Thymus (tissue), 14 donors: ENCODE measurements around the gene SRSF12. TPM values are rescaled to one million over a fixed set of nuclear protein-coding genes. Genes with fewer than 3 reads are reported as not detected.
A peak's percentile ranks its signal among the peaks of the same experiment; 100 is the strongest.

Source experiments
- DNase-seq, 9 donors: peaks; one replicate each; pipeline ENCODE4 v3.0.0-alpha.2; 2013; ENCODE audit warnings: low spot score in 9 of 9, low read depth in 6 of 9, missing footprints in 1 of 9
- H3K27ac ChIP-seq, 2 donors: one replicate each; pipeline ENCODE4 v1.5.1; 2013; ENCODE audit warnings: control low read depth in 1 of 2, low read depth in 1 of 2, low read length in 1 of 2, mild to moderate bottlenecking in 1 of 2, moderate library complexity in 1 of 2
- H3K27me3 ChIP-seq, 2 donors: one replicate each; pipeline ENCODE4 v1.5.1; 2013; ENCODE audit warnings: low read length in 1 of 2; ENCODE audit not compliant: control insufficient read depth in 2 of 2, insufficient read depth in 1 of 2
- H3K36me3 ChIP-seq, 2 donors: one replicate each; pipeline ENCODE4 v1.5.1; 2013; ENCODE audit warnings: low read length in 1 of 2, mild to moderate bottlenecking in 1 of 2, moderate library complexity in 1 of 2; ENCODE audit not compliant: control insufficient read depth in 2 of 2, insufficient read depth in 2 of 2
- H3K4me1 ChIP-seq, 2 donors: one replicate each; pipeline ENCODE4 v1.5.1; 2013; ENCODE audit warnings: low read length in 2 of 2; ENCODE audit not compliant: control insufficient read depth in 2 of 2, insufficient read depth in 2 of 2
- H3K4me3 ChIP-seq, 2 donors: one replicate each; pipeline ENCODE4 v1.5.1; 2013; ENCODE audit warnings: low read length in 2 of 2, control low read depth in 1 of 2, mild to moderate bottlenecking in 1 of 2
- H3K9me3 ChIP-seq, 2 donors: one replicate each; pipeline ENCODE4 v1.5.1; 2013; ENCODE audit warnings: low read length in 1 of 2, mild to moderate bottlenecking in 1 of 2; ENCODE audit not compliant: control insufficient read depth in 2 of 2, insufficient read depth in 1 of 2
- WGBS: extraction: QIAGEN DNeasy Blood & Tissue Kit; methylation state at CpG from one replicate; pipeline ENCODE4 v1.1.7; 2013; 5-methylcytosine and 5-hydroxymethylcytosine counted together
- long read RNA-seq, 10 donors: transcript quantifications; one replicate each; lab custom pipeline, GENCODE V29; 2026
- polyA plus RNA-seq: library from polyadenylated mRNA; stranded (reverse); fragments of 200-250 nt; gene quantifications from one replicate; pipeline ENCODE4 v1.2.3, GENCODE V29; 2013
- total RNA-seq: library from RNA; stranded (reverse); fragments of 120-200 nt; gene quantifications from one replicate; pipeline ENCODE4 v1.2.4, GENCODE V29; 2013
- donor health status: healthy.

The SRSF12 gene
- total RNA-seq, result 0.71 TPM
- polyA plus RNA-seq, result 1.2 TPM
- long read RNA-seq, donor 1, result 0 reads
- long read RNA-seq, donor 2, result 0 reads
- long read RNA-seq, donor 3, partial matches to known transcripts, result 0 of 1 reads
- long read RNA-seq, donor 3, other reads (novel, unspliced or antisense), result 0 of 1 reads
- long read RNA-seq, donor 4, result 0 reads
- long read RNA-seq, donor 5, result 0 reads
- long read RNA-seq, donor 6, result 0 reads
- long read RNA-seq, donor 7, partial matches to known transcripts, result 0 of 16 reads
- long read RNA-seq, donor 7, other reads (novel, unspliced or antisense), result 16 of 16 reads
- long read RNA-seq, donor 8, result 0 reads
- long read RNA-seq, donor 9, result 0 reads
- long read RNA-seq, donor 10, result 0 reads

GRCh38 chr6:89117211-89118108, at the start of gene SRSF12:
SRSF12 (minus strand) TSS chr6:89118071; CDS start chr6:89117887, 184 bp downstream.
- peak in 6 of 9 donors; percentile 8 to 51 (median 20) for DNase-seq
- H3K27ac ChIP-seq, result no peak within 1 kb of the TSS

GRCh38 chr6:89162047-89162371, 44.1 kb upstream of the SRSF12 start:
- DNase-seq, result no peak
- 96% methylated on average over 4 of the region's 4 CpGs for WGBS
- no peaks in the 10 kb centered on the region for H3K4me1 ChIP-seq
- no peaks in the 10 kb centered on the region for H3K9me3 ChIP-seq
- H3K4me3 ChIP-seq, result no peak overlapping the region
- no peak overlapping the region for H3K27ac ChIP-seq
- H3K36me3 ChIP-seq, result peaks cover 6 to 54% of the 10 kb centered on the region in 2 donors
- H3K27me3 ChIP-seq, result no peaks in the 10 kb centered on the region

More at GRCh38 chr6:89117211-89118108, at the start of gene SRSF12:
- Histone ChIP-seq H3K36me3 (no peaks in the 10 kb centered on the region), H3K4me1 (peaks cover 4 to 13% of the 10 kb centered on the region in 2 donors), H3K27me3 (peaks cover 3 to 36% of the 10 kb centered on the region in 2 donors), H3K4me3 (peak within 1 kb of the TSS; percentile 30 to 63), H3K9me3 (no peaks in the 10 kb centered on the region)
- under 1% methylated on average over 106 of the region's 106 CpGs for WGBS

- peak in 5 of 9 donors; percentile 10 to 52 (median 19) for DNase-seq
- peaks cover 6 to 57% of the 10 kb centered on the region in 2 donors for H3K36me3 ChIP-seq
- no peak overlapping the region for H3K27ac ChIP-seq
These were observed 43.6 kb upstream of the SRSF12 start for GRCh38 chr6:89161326-89162046.

GRCh38 chr6:89160331-89161092, 42.6 kb upstream of the SRSF12 start:
- Histone ChIP-seq H3K9me3 (no peaks in the 10 kb centered on the region), H3K4me3 (no peak overlapping the region), H3K27ac (no peak overlapping the region), H3K36me3 (peaks cover 6 to 64% of the 10 kb centered on the region in 2 donors), H3K27me3 (no peaks in the 10 kb centered on the region), H3K4me1 (no peaks in the 10 kb centered on the region)
- 98% methylated on average over 4 of the region's 4 CpGs for WGBS
- DNase-seq, result no peak

More at GRCh38 chr6:89161326-89162046, 43.6 kb upstream of the SRSF12 start:
- WGBS, result 93% methylated on average over 7 of the region's 7 CpGs
- no peak overlapping the region for H3K4me3 ChIP-seq
- no peaks in the 10 kb centered on the region for H3K9me3 ChIP-seq
- H3K27me3 ChIP-seq, result no peaks in the 10 kb centered on the region
- H3K4me1 ChIP-seq, result no peaks in the 10 kb centered on the region

- WGBS, result 96% methylated on average over 1 of the region's 1 CpG
- H3K27me3 ChIP-seq, result no peaks in the 10 kb centered on the region
- H3K27ac ChIP-seq, result no peak overlapping the region
- no peaks in the 10 kb centered on the region for H3K9me3 ChIP-seq
- H3K36me3 ChIP-seq, result peaks cover 0 to 45% of the 10 kb centered on the region in 2 donors
- no peaks in the 10 kb centered on the region for H3K4me1 ChIP-seq
- no peak for DNase-seq
- H3K4me3 ChIP-seq, result no peak overlapping the region
These were observed 36.3 kb upstream of the SRSF12 start for GRCh38 chr6:89154131-89154530.

- H3K27ac ChIP-seq, result no peak overlapping the region
- no peak overlapping the region for H3K4me3 ChIP-seq
These were observed 30.3 kb upstream of the SRSF12 start for GRCh38 chr6:89148016-89148750.

GRCh38 chr6:89146718-89147700, 29.1 kb upstream of the SRSF12 start:
- Histone ChIP-seq H3K4me3 (peak overlapping the region; percentile 61 to 85), H3K36me3 (peaks cover 0 to 8% of the 10 kb centered on the region in 2 donors), H3K27ac (peak overlapping the region; percentile 28 to 33), H3K27me3 (no peaks in the 10 kb centered on the region), H3K9me3 (no peaks in the 10 kb centered on the region), H3K4me1 (peaks cover 0 to 7% of the 10 kb centered on the region in 2 donors)
- DNase-seq, result peak in 8 of 9 donors; percentile 5 to 65 (median 32)
- 20% methylated on average over 26 of the region's 26 CpGs for WGBS

More at GRCh38 chr6:89148016-89148750, 30.3 kb upstream of the SRSF12 start:
- Histone ChIP-seq H3K4me1 (peaks cover 0 to 7% of the 10 kb centered on the region in 2 donors), H3K9me3 (no peaks in the 10 kb centered on the region), H3K27me3 (no peaks in the 10 kb centered on the region), H3K36me3 (peaks cover 0 to 10% of the 10 kb centered on the region in 2 donors)
- no peak for DNase-seq
- 99% methylated on average over 17 of the region's 17 CpGs for WGBS
